Ramos (cell line): ENCODE data around the gene RNF5.
"Not testable (repeated sequence)": the region's sequence is repeated elsewhere in the genome, so short reads cannot be mapped to it uniquely, and the experiment has no call there.

Experiments
- in situ Hi-C: fragments of 300-500 bp; cut with MboI; formaldehyde crosslinking; loops from one replicate; pipeline ENCODE4 v1.14.3; 2022; ENCODE audit warnings: low sequenced_read_pairs; ENCODE audit not compliant: unreplicated experiment

RNF5 gene

DNA sequence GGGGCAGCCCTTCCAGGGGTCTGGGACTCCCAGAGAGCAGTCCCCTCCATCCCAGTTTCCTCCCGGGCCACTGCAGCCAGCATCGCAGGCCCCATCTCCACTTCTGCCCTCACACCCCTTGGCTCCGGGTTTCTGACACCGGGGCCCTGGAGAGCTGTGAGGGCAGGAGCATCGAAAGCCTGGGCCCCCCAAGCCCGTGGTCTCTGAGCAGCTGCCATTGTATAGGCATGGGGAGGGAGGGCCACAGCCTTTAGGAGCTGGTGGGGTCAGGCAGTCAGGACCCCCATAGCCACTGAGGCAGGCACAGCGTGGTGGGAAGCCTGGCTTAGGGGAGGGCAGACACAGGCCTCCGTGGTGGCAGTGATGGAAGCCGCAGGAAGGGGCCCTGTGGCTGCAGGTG, 24.0 kb downstream of the RNF5 start:
- in situ Hi-C loops, result no loop called here

DNA sequence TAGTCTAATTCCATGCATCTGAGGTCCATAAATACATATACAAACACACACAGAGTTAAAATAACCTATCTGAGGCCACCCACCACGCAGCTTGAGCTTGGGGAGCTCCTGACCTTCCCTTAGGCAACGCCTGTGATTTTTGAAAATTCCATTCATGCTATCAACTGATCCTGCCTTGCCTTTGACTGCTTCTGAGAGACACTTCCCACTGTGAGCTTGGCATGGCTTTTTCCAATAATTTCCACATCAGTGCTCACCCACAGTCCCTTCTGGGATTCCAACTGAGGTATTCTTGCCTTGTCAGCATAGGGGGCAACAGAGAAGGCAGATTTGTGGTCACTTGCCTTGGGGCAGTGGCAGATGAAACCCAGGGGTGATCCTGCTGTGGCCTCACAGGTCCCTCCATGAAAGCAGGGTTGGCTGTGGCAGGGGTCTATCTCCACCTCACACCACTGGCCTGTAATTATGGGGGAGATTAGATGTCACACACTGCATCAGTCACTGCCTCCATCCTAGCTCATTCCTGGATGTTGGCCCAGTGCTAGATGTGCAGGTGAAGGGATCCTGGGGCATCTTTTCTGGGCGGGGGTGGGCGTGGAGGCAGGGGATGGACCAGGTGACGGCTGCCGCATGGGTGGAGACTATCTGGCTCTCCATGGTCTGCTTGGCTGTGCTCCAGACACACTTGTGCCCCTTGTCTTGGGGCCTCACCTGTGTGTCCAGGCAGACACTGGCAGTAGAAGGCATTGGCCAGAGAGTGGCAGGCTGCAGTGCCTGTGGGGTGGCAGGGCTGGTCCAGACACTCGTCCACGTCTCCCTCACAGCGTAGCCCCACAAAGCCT, 25.4 kb downstream of the RNF5 start:
- in situ Hi-C loops, result no loop called here

DNA sequence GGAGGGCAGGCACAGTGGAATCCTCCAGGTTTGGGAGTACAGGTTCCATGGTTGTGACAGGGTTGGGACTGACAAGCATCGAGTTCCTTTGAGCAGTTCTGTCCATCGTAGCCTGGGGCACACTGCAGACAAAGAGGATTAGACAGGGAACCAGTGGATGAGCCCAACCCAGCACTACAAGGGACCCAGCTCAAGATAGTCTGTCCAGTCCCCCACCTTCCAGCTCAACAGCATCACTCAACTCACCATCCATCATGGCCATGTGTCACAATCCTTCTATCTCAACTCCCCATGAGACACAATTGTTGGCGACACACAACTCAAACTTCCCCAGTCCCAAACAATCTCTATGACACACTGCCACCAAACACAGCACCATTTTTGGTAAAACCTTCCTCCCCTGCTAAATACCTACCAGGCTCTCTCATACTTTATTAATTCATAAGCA, 26.1 kb downstream of the RNF5 start:
- in situ Hi-C loops, result no loop called here

DNA sequence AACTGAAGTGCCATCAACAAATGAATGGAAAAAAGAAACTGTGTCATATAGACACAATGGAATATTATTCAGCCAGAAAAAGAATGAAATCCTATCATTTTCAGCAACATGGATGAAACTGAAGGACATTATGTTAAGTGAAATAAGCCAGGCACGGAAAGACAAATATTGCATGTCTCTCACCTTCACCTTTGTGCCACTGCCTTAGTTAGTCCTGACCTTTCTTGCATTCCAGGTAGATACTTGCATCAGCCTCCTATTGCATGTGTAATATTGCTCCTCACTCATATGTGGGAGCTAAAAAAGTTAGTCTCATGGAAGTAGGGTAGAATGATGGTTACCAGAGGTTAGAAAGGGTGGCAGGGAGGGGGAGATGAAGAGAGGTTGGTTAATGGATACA, 30.8 kb downstream of the RNF5 start:
- in situ Hi-C loops, result no loop called here

DNA sequence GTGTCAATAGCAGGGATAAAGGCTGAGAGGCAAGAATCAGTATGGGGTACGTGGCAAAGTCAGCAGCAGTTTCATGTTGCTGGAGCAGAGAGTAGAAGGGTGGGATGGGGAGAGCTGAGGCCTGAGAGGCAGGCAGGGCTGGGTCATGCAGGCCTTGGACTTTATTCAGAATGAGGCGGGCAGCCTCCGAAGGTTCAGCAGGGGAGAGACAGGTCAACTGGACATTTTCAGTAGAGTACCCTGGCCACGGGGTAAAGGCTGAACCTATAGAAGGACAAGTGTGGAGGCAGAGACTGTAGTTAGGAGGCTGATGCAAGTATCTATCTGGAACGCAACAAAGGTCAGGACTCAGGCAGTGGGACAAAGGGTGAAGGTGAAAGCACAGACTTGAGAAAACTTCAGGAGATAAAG, 32.0 kb downstream of the RNF5 start:
- in situ Hi-C loops, result no loop called here

DNA sequence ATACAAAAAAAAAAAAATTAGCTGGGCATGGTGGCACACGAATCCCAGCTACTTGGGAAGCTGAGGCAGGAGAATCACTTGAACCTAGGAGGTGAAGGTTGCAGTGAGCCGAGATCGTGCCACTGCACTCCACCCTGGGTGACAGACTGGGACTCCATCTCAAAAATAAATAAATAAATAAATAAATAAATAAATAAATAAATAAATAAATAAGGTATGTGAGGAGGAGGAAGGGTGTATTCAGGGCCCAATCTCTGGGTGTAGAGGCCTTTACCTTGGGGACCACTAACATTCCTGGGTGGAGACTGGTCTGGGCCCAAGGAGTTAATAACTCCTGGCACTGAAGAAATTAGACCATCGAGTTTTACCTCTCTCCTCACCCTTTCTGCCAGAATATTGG, 33.2 kb downstream of the RNF5 start:
- in situ Hi-C loops, result not testable (repeated sequence)

DNA sequence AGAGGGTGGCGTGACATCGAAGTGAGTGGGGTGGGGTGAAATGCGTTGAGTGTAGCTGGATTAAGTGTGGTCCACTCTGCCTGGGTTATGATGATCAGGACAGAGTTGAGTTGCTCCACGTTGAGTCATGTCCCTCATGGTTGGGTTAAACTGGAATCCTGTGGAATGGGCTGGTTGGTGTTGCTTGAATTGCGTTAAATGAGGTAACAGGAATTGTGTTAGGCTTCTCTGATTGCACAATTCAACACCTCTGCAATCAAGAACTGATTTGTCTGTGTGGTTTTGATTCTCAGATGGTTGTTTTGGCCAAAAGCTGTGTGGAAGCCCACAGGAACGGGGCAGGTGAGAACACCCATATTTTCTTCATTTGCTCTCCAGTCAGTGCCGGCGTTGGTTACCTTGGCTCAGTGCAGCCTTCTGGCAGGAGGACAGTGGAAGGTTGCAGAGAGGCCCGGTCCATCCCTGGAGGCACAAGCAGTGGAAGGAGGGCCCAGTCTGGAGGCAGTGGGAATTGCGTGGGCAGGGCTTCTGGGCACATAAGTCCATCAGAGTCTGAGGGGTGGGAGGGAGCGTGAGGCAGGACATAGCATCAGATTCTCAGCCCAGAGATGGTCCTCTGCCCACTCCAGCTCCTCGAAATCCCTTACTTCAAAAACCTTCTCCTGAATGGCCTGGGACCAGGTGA, 34.0 kb downstream of the RNF5 start:
- in situ Hi-C loops, result no loop called here

DNA sequence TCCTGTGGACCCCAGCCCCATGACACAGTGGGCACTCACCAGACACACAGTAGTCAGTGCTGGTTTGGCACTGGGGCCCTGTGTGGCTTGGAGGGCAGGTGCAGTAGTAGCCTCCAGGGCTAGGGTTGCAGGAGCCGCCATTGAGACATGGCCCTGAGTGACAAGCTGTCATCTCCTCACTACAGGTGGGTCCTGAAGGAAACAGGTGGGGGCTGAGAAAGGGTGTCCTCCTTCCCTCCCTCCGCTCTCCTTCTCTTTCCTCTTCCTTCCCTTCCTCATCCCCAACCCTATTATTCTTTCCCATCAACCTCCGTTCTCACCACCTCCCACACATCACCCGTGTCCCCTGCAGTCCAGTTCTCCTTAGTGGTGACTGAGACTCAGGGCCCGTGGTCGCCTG, 35.4 kb downstream of the RNF5 start:
- in situ Hi-C loops, result no loop called here

DNA sequence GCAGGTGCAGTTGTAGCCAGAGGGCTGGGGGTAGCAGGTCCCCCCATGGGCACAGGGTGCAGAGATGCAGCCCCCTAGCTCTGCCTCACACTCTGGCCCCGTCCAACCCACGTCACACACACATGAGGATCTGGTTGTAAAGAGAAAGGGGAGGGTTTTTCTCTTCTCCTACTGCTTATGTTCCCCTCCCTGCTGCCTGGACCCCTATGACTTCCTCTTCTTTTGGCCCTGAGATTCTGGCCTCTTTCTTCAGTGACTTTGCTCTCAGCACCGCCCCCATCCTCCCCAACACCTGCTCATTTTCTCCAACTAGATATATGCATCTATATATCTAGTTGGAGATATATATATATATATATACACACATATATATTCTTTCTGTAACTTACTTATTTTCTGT, 35.9 kb downstream of the RNF5 start:
- in situ Hi-C loops, result no loop called here

DNA sequence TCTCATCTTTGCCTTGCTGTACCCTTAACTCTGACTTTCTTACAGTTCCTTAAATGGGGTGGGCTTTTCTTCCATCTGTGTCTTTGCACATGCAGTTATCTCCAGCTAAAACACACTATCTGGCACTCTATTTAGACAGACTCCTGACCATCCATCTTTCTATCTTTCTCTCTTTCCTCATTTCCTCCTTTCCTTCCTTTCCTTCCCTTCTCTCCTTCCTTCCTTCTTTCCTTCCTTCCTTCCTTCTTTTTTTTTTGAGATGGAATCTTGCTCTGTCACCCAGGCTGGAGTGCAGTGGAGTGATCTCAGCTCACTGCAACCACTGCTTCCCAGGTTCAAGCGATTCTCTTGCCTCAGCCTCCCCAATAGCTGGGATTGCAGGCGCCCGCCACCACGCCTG, 37.4 kb downstream of the RNF5 start:
- in situ Hi-C loops, result no loop called here

DNA sequence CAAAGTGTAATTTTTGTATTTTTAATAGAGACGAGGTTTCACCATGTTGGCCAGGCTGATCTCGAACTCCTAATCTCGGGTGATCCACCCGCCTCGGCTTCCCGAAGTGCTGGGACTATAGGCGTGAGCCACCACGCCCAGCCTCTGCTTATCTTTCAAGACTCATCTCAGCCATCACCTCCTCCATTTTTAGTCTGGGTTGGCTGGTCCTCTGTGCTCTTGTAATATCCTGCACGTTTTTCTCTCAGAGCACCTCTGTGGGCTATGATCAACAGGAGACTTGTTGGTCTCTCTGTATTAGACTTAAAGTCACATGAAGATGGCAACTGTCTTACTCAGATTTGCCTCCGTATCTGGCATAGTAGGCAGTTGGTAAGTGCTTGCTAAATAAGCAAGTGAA, 38.1 kb downstream of the RNF5 start:
- in situ Hi-C loops, result no loop called here

DNA sequence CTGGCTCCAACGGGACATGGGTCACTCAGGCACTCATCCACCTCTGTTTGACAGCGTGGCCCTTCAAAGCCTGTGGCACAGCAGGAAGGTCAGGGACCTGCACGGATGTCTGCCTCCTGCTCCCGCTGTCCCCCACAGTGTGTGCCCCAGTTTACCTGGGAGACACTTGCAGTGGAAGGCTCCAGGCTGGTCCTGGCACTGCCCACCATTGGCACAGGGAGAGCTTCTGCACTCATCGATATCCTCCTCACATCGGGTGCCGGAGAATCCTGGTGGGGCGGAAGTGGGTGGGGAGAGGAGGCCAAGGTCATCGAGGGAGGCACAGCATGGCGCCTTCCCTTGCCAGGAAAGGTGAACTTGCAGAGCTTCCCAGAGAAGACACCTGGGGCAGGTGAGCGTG, 38.8 kb downstream of the RNF5 start:
- in situ Hi-C loops, result no loop called here

DNA sequence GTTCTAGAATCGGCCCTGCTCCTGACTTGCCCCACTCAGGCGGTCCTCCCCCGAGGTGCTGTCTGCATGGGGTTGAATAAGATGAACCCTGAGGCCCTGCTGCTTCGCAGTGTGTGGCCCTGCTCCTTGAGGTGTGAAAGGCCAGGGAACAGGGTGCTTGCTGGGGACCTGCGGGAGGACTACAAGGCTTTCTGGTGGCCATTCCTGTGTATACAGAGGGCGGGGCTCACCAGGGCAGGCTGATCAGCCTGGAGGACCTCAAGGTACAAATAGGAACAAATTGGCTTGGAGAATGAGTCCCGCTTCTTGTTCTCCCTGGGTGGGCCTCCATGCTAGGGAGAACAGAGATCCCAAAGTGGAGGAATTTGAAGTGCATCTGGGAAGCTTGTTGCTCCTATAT, 40.0 kb downstream of the RNF5 start:
- in situ Hi-C loops, result no loop called here

DNA sequence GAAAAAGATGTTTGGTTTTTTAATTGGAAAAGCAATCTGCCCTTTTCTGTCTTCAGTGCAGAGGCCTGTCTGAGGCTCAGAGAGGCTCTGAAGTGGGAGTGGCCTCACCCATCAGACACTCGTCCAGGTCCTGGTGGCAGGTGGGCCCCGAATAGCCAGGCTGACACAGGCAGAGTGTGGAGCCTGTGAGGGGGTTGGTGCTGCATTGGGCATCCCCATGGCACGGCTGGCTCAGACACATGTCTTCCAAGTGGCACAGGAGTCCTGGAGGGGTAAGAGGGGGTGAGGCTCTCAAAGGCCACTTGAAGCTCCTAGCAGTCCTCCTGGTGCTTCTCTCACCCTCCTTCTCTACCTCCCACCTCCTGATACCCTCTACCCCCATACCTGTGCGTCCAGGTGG, 41.8 kb downstream of the RNF5 start:
- in situ Hi-C loops, result no loop called here

DNA sequence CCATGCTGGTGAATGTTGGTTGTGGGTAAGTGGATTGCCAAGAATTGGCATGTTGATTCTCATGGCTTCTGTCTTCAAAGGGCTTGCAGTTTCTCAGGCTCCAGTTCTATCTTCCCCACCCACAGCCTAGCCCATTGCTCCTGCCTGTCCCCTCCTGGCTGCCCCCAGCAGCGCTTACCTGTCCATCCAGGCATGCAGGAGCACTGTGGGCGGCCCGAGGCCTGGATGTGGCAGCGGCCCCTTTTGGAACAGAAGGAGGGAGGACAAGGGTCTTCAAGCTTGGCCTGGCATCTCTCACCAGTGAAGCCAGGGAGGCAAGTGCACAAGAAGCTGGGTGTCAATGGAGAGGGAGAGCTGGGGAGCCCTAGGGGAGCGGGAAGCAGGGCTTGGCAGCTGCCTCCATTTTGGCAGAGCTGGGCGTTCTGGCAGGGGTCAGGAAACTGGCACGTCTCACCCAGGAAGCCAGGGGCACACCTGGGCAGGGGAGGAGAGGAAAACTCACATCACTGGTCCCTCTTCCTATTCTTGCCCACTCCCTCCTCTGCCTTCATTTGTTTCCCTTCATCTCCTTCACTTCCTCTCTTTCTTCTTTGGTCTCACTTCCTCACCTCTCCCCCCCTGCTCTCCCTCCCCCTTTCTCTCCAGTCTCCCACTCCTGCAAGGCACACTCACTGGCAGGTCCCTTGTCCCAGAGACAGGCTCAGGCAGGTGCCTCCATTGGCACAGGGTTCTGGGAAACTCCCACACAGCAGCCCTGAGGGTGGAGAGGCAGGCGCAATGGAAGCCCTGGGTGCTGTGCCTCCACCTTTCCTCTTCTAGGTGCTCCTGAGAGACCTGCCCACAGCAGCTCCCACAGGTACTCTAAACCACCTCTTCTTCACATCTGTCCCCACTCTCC, 44.4 kb downstream of the RNF5 start:
- in situ Hi-C loops, result no loop called here

DNA sequence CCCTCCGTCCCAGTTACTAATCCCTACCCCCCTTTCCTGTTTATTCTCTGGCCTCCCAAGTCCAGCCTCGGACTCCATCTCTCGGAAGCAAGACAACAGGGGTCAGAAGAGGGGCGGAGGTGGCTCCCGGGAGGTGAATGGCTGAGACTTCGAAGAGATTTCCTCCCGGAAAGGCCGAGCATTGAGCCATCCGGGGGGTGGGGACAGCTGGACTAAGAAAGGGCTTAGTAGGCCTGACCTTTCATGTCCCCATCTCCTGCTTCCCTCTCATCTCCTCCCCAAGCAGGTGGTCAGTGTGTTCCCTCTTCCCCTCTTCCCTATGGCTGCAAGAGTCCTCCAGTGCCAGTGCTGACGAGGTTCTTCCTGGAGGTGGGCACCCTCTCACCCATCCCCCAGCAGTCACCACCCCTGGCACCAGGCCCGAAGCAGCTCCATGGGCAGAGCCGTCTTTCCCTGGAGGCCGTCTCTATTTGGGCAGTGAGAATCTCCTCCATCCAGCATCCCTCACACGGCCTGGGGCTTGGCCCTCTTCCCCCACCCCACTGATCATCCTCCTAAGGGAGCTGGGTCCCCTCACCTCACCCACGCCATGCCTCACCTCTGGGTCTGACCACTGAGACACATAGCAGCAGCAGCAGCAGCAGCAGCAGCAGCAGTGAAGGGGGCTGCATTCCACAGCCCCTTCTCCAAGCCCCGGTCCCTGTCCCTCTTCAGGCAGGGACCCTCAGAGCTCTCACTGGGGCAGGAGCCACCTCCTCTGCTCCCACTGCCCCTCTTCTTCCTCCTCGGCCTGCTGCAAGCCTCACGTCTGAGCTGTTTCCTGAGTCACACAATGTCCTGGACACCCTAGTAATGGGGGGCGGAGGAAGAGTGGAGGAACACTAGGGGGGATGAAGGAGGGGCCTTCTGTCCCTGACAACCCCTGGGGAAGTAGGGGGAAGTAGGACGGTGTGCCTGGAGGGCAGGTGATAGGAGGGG, 45.3 kb downstream of the RNF5 start, which contains the start of gene NOTCH4:
Gene NOTCH4, minus strand, starts transcription at position 810 of the 978 bp plus-strand sequence. Its CDS starts 139 bp downstream, at position 671.
- in situ Hi-C loops, result no loop called here

DNA sequence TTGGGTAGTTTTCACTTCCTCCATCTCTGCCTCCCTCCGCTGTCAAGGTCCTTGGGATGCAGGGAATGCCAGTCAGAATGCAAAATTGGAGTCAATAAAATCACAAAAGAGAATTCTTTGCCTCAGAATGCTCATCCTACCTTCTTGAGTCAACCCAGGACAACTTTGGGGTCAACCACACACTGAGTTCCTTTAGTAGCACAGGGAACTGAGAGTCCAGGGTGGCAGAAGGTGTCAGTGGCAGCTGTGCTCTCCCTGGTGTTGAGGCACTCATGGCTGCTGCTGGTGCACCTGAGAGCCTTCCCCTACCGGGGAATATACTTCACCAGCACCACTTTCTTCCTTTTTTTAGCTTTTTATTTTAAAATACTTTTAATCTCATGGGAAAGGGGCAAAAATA, 46.5 kb downstream of the RNF5 start:
- in situ Hi-C loops, result loop anchor here (25.0 kb wide), 1 partner anchor 563 kb away; no protein-coding TSS in a partner anchor

DNA sequence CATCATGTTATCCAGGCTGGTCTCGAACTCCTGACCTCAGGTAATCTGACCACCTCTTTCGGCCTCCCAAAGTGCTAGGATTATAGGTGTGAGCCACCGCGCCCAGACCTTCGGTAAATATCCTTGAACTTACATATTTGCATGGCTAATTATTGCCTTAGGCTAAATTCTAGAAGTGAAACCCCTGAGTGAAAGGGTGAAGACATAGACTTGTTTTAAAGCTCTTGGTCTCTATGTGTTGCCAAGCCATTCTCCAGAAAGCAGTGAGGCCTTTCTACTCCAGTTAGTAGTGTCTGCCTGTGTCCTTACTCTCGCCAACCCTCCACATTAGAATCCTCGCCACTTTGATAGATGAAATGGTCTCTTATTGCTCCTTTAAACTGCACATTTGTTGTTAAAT, 48.2 kb downstream of the RNF5 start:
- in situ Hi-C loops, result loop anchor here (25.0 kb wide), 1 partner anchor 561 kb away; no protein-coding TSS in a partner anchor
